K562 (cell line): ENCODE results near the gene BARD1. TPM values are rescaled to one million over a fixed set of nuclear protein-coding genes. Genes with fewer than 3 reads are reported as not detected.

Experiments
- CEBPB ChIP-seq: fragments of 450-650 bp; IDR thresholded peaks from 2 replicates; pipeline ENCODE4 v1.6.1; 2016; ENCODE audit warnings: missing genetic modification characterization, missing compliant biosample characterization
- DNMT1 ChIP-seq: fragments of 450-650 bp; IDR thresholded peaks from 2 replicates; pipeline ENCODE4 v1.6.1; 2016; ENCODE audit warnings: antibody characterized with exemption, mild to moderate bottlenecking
- FOXJ3 ChIP-seq: sonication (generic); formaldehyde crosslinking; IDR thresholded peaks from 2 replicates; pipeline ENCODE4 v1.4.0; 2020; ENCODE audit warnings: mild to moderate bottlenecking, missing genetic modification reagents
- FOXP4 ChIP-seq: sonication (generic); formaldehyde crosslinking; IDR thresholded peaks from 2 replicates; pipeline ENCODE4 v1.8.0; 2022; ENCODE audit warnings: mild to moderate bottlenecking, missing genetic modification reagents, borderline replicate concordance
- GTF2F1 ChIP-seq: IDR thresholded peaks from 2 replicates; pipeline ENCODE4 v1.6.1; 2011; ENCODE audit warnings: low read depth, low read length, improper control_type of control experiment
- HIVEP1 ChIP-seq: fragments of 250-450 bp; sonication (Bioruptor Pico); IDR thresholded peaks from 2 replicates; pipeline ENCODE4 v1.4.0; 2020; ENCODE audit warnings: mild to moderate bottlenecking
- KDM4B ChIP-seq, 2 experiments: fragments of 450-650 bp in 1 of 2; sonication (generic) in 1 of 2; IDR thresholded peaks; 2 replicates each; pipeline ENCODE4 v1.6.1; 2016 to 2017; ENCODE audit warnings: borderline replicate concordance in 2 of 2, antibody characterized with exemption in 1 of 2, low read depth in 1 of 2, mild to moderate bottlenecking in 1 of 2
- MEF2D ChIP-seq: conservative IDR thresholded peaks from 2 replicates; pipeline ENCODE4 v1.6.1; 2016; ENCODE audit warnings: low read depth, missing genetic modification characterization, missing compliant biosample characterization
- MEIS2 ChIP-seq: fragments of 450-650 bp; IDR thresholded peaks from 2 replicates; pipeline ENCODE4 v1.6.1; 2014; ENCODE audit warnings: mild to moderate bottlenecking; ENCODE audit not compliant: partially characterized antibody
- PTBP1 ChIP-seq: fragments of 200-400 bp; formaldehyde crosslinking; IDR thresholded peaks from 2 replicates; pipeline ENCODE4 v1.6.1; 2017; ENCODE audit warnings: low read depth, low read length
- PYGO2 ChIP-seq: fragments of 450-650 bp; IDR thresholded peaks from 2 replicates; pipeline ENCODE4 v1.6.1; 2016; ENCODE audit warnings: mild to moderate bottlenecking, missing genetic modification characterization, moderate library complexity, missing compliant biosample characterization
- RAD51 ChIP-seq: fragments of 450-650 bp; IDR thresholded peaks from 2 replicates; pipeline ENCODE4 v1.7.1; 2016; ENCODE audit warnings: low read depth, mild to moderate bottlenecking, borderline replicate concordance
- SIN3A ChIP-seq, 2 experiments: fragments of 150-350 bp in 1 of 2; IDR thresholded peaks; 2 replicates each; pipeline ENCODE4 v1.6.1; 2011 to 2016; ENCODE audit warnings: borderline replicate concordance in 2 of 2, low read depth in 2 of 2, low read length in 2 of 2, mild to moderate bottlenecking in 2 of 2, moderate library complexity in 2 of 2; ENCODE audit not compliant: control insufficient read depth in 1 of 2
- SMAD2 ChIP-seq: fragments of 150-350 bp; IDR thresholded peaks from 2 replicates; pipeline ENCODE4 v1.6.1; 2014; ENCODE audit warnings: low read depth, mild to moderate bottlenecking, low read length
- SMARCB1 ChIP-seq: IDR thresholded peaks from 2 replicates; pipeline ENCODE4 v1.6.1; 2011; ENCODE audit warnings: improper control_type of control experiment, low read depth; ENCODE audit not compliant: insufficient read length
- SREBF2 ChIP-seq: sonication (generic); formaldehyde crosslinking; IDR thresholded peaks from 2 replicates; pipeline ENCODE4 v1.4.0; 2020; ENCODE audit warnings: mild to moderate bottlenecking, missing genetic modification reagents
- STAT5B ChIP-seq: fragments of 250-450 bp; sonication (Bioruptor Pico); IDR thresholded peaks from 2 replicates; pipeline ENCODE4 v1.8.0; 2021; ENCODE audit warnings: mild to moderate bottlenecking, inconsistent platforms
- TBL1XR1 ChIP-seq, 2 experiments: IDR thresholded peaks; 2 replicates each; pipeline ENCODE4 v1.6.1; 2012; ENCODE audit warnings: improper control_type of control experiment in 2 of 2, low read length in 2 of 2, mild to moderate bottlenecking in 1 of 2
- TBP ChIP-seq: optimal IDR thresholded peaks from 2 replicates; pipeline ENCODE3; 2011; ENCODE audit warnings: low read depth, low read length, improper control_type of control experiment
- TEAD4 ChIP-seq, 2 experiments: sonication (generic) in 1 of 2; formaldehyde crosslinking in 1 of 2; IDR thresholded peaks; 2 replicates each; pipeline versions ENCODE4 v1.6.1 to v1.8.0; 2012 to 2022; ENCODE audit warnings: borderline replicate concordance in 1 of 2, inconsistent platforms in 1 of 2, low read length in 1 of 2, mild to moderate bottlenecking in 1 of 2, missing genetic modification reagents in 1 of 2
- XRCC4 ChIP-seq: IDR thresholded peaks from one replicate; pipeline ENCODE4 v1.6.1; 2011; ENCODE audit not compliant: insufficient read depth, insufficient read length; ENCODE audit errors: extremely low read depth
- ZBTB11 ChIP-seq, 3 experiments: fragments of 200-800 bp in 1 of 3; fragments of 250-450 bp in 1 of 3; fragments of 450-650 bp in 1 of 3; sonication (Bioruptor Pico) in 1 of 3; sonication (Bioruptor generic) in 1 of 3; formaldehyde crosslinking in 1 of 3; IDR thresholded peaks; 2 replicates each; pipeline versions ENCODE4 v1.6.1 to v1.8.0; 2016 to 2022; ENCODE audit warnings: mild to moderate bottlenecking in 2 of 3, missing genetic modification characterization in 2 of 3, missing compliant biosample characterization in 1 of 3, moderate library complexity in 1 of 3
- ZEB2 ChIP-seq: fragments of 450-650 bp; IDR thresholded peaks from 2 replicates; pipeline ENCODE4 v1.6.1; 2016
- ZFPM2 ChIP-seq: fragments of 250-450 bp; sonication (Bioruptor Pico); IDR thresholded peaks from 2 replicates; pipeline ENCODE4 v1.5.1; 2022; ENCODE audit warnings: mild to moderate bottlenecking
- polyA plus RNA-seq, 8 experiments: library from polyadenylated mRNA; depleted of rRNA in 4 of 8; stranded (reverse) in 5 of 8; unstranded in 3 of 8; fragments of >200 nt; fragmentation: Nextera tagmentation in 2 of 8; fragmentation: Illumina TruSeq in 1 of 8; extraction: Ambion mirVana in 2 of 8; extraction: Trizol in 1 of 8; gene quantifications; 2 replicates each; pipeline versions ENCODE4 v1.2.1 to v1.2.3, GENCODE V29; 2011 to 2014; ENCODE audit warnings: inconsistent platforms in 1 of 8, missing spikeins in 1 of 8
- total RNA-seq, 7 experiments: library from RNA; depleted of rRNA in 6 of 7; stranded (reverse); fragments of >200 nt in 6 of 7; fragmentation: Illumina TruSeq in 2 of 7; extraction: Trizol in 2 of 7; gene quantifications; 2 replicates each; pipeline versions ENCODE4 v1.2.1 to v1.2.3, GENCODE V29; 2011 to 2021; ENCODE audit warnings: low replicate concordance in 1 of 7

Gene BARD1
- total and polyA plus RNA-seq, 9 of the 15 experiments (the other 6 are each of a cell fraction or from before 2014, with no cell fraction given) = 6.3 to 18.9 (median 11.3) TPM

GRCh38 chr2:214808981-214809750, at the start of gene BARD1 (continued):
- TF ChIP-seq GTF2F1 = no peak
- TF ChIP-seq SMAD2 = no peak
- TF ChIP-seq ZBTB11 (CRISPR knock-in tag; IDR thresholded peaks at IDR 0.05) = no peak
- 0 out of 4 replicates have a peak, but pooled peaks of 1 of the 2 experiments have one; percentile 50 for TF ChIP-seq SIN3A (IDR thresholded peaks at IDR 0.05; ENCODE audit: borderline replicate concordance in 2 of 2, control insufficient read depth in 1 of 2, low read depth in 2 of 2, low read length in 2 of 2)
- TF ChIP-seq XRCC4 = no peak
- TF ChIP-seq SREBF2 (CRISPR knock-in tag) = no peak
- no peak for TF ChIP-seq PTBP1
- TF ChIP-seq RAD51 = no peak
- no peak for TF ChIP-seq TEAD4 (IDR thresholded peaks at IDR 0.05; ENCODE audit: low read length)
- no peak for TF ChIP-seq TEAD4 (CRISPR knock-in tag; IDR thresholded peaks at IDR 0.05; ENCODE audit: borderline replicate concordance)
- TF ChIP-seq FOXJ3 = no peak
- no peak; the same call in 1 of the 2 replicates for TF ChIP-seq FOXP4 (CRISPR knock-in tag)
- no peak for TF ChIP-seq MEIS2
- no peak for TF ChIP-seq CEBPB
- no peak for TF ChIP-seq HIVEP1 (CRISPR knock-in tag)
- no peak for TF ChIP-seq SMARCB1
- no peak for TF ChIP-seq ZFPM2 (CRISPR knock-in tag)
- TF ChIP-seq ZEB2 = no peak
- no peak for TF ChIP-seq KDM4B (IDR thresholded peaks at IDR 0.05; ENCODE audit: borderline replicate concordance in 2 of 2, low read depth in 1 of 2)
- TF ChIP-seq TBL1XR1 (IDR thresholded peaks at IDR 0.05; ENCODE audit: low read length in 2 of 2) = no peak
- TF ChIP-seq PYGO2 (tag) = no peak
- TF ChIP-seq MEF2D = no peak
- no peak for TF ChIP-seq TBP
- TF ChIP-seq DNMT1 = no peak
- no peak for TF ChIP-seq STAT5B (CRISPR knock-in tag)
